Endothelial cell of umbilical vein (primary cell): ENCODE results near the gene PRSS21.

Source experiments
- EZH2 ChIP-seq: IDR thresholded peaks from 2 replicates; pipeline ENCODE4 v1.6.1; 2012; ENCODE audit warnings: borderline replicate concordance, low read depth, mild to moderate bottlenecking, moderate library complexity, low read length, inconsistent platforms; ENCODE audit not compliant: severe bottlenecking
- FOS ChIP-seq: IDR thresholded peaks from 2 replicates; pipeline ENCODE4 v1.6.1; 2011; ENCODE audit warnings: mild to moderate bottlenecking, low read length, moderate library complexity, borderline replicate concordance; ENCODE audit not compliant: insufficient read depth
- JUN ChIP-seq: IDR thresholded peaks from 2 replicates; pipeline ENCODE4 v1.6.1; 2011; ENCODE audit warnings: borderline replicate concordance, low read depth; ENCODE audit not compliant: insufficient read length, insufficient read depth
- MYC ChIP-seq: IDR thresholded peaks from one replicate; pipeline ENCODE4 v1.6.1; 2011; ENCODE audit warnings: mild to moderate bottlenecking, low read depth, low read length
- POLR2A ChIP-seq: IDR thresholded peaks from 2 replicates; pipeline ENCODE4 v1.6.1; 2012; ENCODE audit warnings: low read depth, mild to moderate bottlenecking, control low read depth, low read length
- POLR2AphosphoS5 ChIP-seq: IDR thresholded peaks from 2 replicates; pipeline ENCODE4 v1.6.1; 2012; ENCODE audit warnings: low read depth, mild to moderate bottlenecking, control low read depth, low read length, moderate library complexity; ENCODE audit not compliant: insufficient read depth
- TF ChIP-seq, protein P1 (sequence below): IDR thresholded peaks from 2 replicates; pipeline ENCODE4 v1.6.1; 2011; ENCODE audit not compliant: insufficient read depth, insufficient read length
- TF ChIP-seq, protein P2 (sequence below), 2 donors: IDR thresholded peaks; 1 replicate in 1 of 2; 2 replicates in 1 of 2; pipeline ENCODE4 v1.5.1; 2011; ENCODE audit warnings: low read length in 2 of 2, mild to moderate bottlenecking in 2 of 2, moderate library complexity in 2 of 2, control low read depth in 1 of 2, inconsistent platforms in 1 of 2, low read depth in 1 of 2; ENCODE audit not compliant: insufficient read depth in 1 of 2; ENCODE audit errors: extremely low read depth in 1 of 2

DNA sequence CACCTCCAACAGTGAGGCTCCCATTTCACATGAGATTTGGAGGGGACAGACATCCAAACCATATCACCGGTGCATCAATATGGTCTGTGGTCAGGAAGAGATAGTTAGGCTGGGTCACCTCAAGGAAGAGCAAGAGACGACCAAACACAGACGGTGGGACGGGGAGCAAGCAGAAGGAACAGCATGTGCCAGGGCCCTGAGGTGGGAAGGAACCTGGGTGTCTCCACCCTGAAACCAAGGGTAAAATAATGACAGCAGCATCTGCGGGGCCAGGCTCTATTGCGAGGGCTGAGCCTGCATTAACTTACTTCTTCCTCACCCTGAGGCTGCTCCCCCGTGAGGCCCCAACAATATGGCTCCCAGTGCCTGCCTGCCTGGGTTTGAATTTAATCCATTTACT, 8.9 kb upstream of the PRSS21 start:
- TF ChIP-seq, protein P1, sequence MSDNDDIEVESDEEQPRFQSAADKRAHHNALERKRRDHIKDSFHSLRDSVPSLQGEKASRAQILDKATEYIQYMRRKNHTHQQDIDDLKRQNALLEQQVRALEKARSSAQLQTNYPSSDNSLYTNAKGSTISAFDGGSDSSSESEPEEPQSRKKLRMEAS: no peak
- TF ChIP-seq, protein P2, sequence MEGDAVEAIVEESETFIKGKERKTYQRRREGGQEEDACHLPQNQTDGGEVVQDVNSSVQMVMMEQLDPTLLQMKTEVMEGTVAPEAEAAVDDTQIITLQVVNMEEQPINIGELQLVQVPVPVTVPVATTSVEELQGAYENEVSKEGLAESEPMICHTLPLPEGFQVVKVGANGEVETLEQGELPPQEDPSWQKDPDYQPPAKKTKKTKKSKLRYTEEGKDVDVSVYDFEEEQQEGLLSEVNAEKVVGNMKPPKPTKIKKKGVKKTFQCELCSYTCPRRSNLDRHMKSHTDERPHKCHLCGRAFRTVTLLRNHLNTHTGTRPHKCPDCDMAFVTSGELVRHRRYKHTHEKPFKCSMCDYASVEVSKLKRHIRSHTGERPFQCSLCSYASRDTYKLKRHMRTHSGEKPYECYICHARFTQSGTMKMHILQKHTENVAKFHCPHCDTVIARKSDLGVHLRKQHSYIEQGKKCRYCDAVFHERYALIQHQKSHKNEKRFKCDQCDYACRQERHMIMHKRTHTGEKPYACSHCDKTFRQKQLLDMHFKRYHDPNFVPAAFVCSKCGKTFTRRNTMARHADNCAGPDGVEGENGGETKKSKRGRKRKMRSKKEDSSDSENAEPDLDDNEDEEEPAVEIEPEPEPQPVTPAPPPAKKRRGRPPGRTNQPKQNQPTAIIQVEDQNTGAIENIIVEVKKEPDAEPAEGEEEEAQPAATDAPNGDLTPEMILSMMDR (IDR thresholded peaks at IDR 0.05; ENCODE audit: extremely low read depth in 1 of 2, insufficient read depth in 1 of 2, low read depth in 1 of 2, low read length in 2 of 2): no peak
- TF ChIP-seq EZH2: no peak
- TF ChIP-seq POLR2AphosphoS5: no peak
- no peak for TF ChIP-seq JUN
- TF ChIP-seq POLR2A: no peak
- no peak for TF ChIP-seq MYC
- TF ChIP-seq FOS: no peak
